ENCODE data around the gene SLC35F4. TPM values are rescaled to one million over a fixed set of nuclear protein-coding genes. Genes with fewer than 3 reads are reported as not detected.
"Not testable (repeated sequence)": the region's sequence is repeated elsewhere in the genome, so short reads cannot be mapped to it uniquely, and the experiment has no call there.

SLC35F4 gene
- total RNA-seq, 1 experiment from 2014 or later = not detected

- H3K9ac ChIP-seq (ENCODE audit: low read length) = no peak overlapping the region
Measured at GRCh38 chr14:57761800-57762199, 104.1 kb downstream of the SLC35F4 start.

GRCh38 chr14:57760896-57761295 is 105.0 kb downstream of the SLC35F4 start:
- no peak overlapping the region for H2AFZ ChIP-seq (ENCODE audit: low read length)

More at GRCh38 chr14:57761800-57762199, 104.1 kb downstream of the SLC35F4 start:
- Histone ChIP-seq H3K9me3 (ENCODE audit: low read length) (no peaks in the 10 kb centered on the region), H3K4me3 (ENCODE audit: low read length) (no peak overlapping the region), H4K20me1 (ENCODE audit: insufficient read depth, low read depth, low read length) (no peaks in the 10 kb centered on the region), H3K4me1 (ENCODE audit: low read length) (no peaks in the 10 kb centered on the region), H3K36me3 (ENCODE audit: insufficient read depth, low read length) (no peaks in the 10 kb centered on the region), H3K27ac (ENCODE audit: low read length) (no peak overlapping the region), H3K4me2 (ENCODE audit: low read depth, low read length, poor library complexity, severe bottlenecking) (no peak overlapping the region), H3K27me3 (ENCODE audit: low read length) (peaks cover 6% of the 10 kb centered on the region), H3K9me2 (replicated peaks; ENCODE audit: insufficient read depth, low read length) (no peaks in the 10 kb centered on the region), H3K79me2 (ENCODE audit: low read length) (no peaks in the 10 kb centered on the region), H2AFZ (ENCODE audit: low read length) (no peak overlapping the region)
- DNase-seq = no peak

GRCh38 chr14:57755018-57755521 is 110.8 kb downstream of the SLC35F4 start:
- no peaks in the 10 kb centered on the region for H3K27me3 ChIP-seq (ENCODE audit: low read length)
- DNase-seq = no peak

More at GRCh38 chr14:57760896-57761295, 105.0 kb downstream of the SLC35F4 start:
- H3K27me3 ChIP-seq (ENCODE audit: low read length) = peaks cover 3% of the 10 kb centered on the region; the same call in 1 of the 2 replicates
- H3K4me2 ChIP-seq (ENCODE audit: low read depth, low read length, poor library complexity, severe bottlenecking) = no peak overlapping the region
- H3K9me3 ChIP-seq (ENCODE audit: low read length) = no peaks in the 10 kb centered on the region
- H3K4me3 ChIP-seq (ENCODE audit: low read length) = no peak overlapping the region
- H3K79me2 ChIP-seq (ENCODE audit: low read length) = no peaks in the 10 kb centered on the region
- no peak overlapping the region for H3K9ac ChIP-seq (ENCODE audit: low read length)
- H3K36me3 ChIP-seq (ENCODE audit: insufficient read depth, low read length) = no peaks in the 10 kb centered on the region
- no peak for DNase-seq
- no peaks in the 10 kb centered on the region for H3K4me1 ChIP-seq (ENCODE audit: low read length)
- H4K20me1 ChIP-seq (ENCODE audit: insufficient read depth, low read depth, low read length) = no peaks in the 10 kb centered on the region
- H3K27ac ChIP-seq (ENCODE audit: low read length) = no peak overlapping the region
- no peaks in the 10 kb centered on the region for H3K9me2 ChIP-seq (replicated peaks; ENCODE audit: insufficient read depth, low read length)

GRCh38 chr14:57754527-57754926 is 111.4 kb downstream of the SLC35F4 start:
- no peaks in the 10 kb centered on the region for H3K27me3 ChIP-seq (ENCODE audit: low read length)
- no peaks in the 10 kb centered on the region for H4K20me1 ChIP-seq (ENCODE audit: insufficient read depth, low read depth, low read length)
- H2AFZ ChIP-seq (ENCODE audit: low read length) = no peak overlapping the region
- no peak for DNase-seq
- no peak overlapping the region for H3K27ac ChIP-seq (ENCODE audit: low read length)
- H3K9ac ChIP-seq (ENCODE audit: low read length) = no peak overlapping the region
- no peaks in the 10 kb centered on the region for H3K4me1 ChIP-seq (ENCODE audit: low read length)
- H3K9me3 ChIP-seq (ENCODE audit: low read length) = no peaks in the 10 kb centered on the region
- no peak overlapping the region for H3K4me2 ChIP-seq (ENCODE audit: low read depth, low read length, poor library complexity, severe bottlenecking)
- H3K9me2 ChIP-seq (replicated peaks; ENCODE audit: insufficient read depth, low read length) = no peaks in the 10 kb centered on the region
- H3K4me3 ChIP-seq (ENCODE audit: low read length) = no peak overlapping the region
- no peaks in the 10 kb centered on the region for H3K36me3 ChIP-seq (ENCODE audit: insufficient read depth, low read length)
- H3K79me2 ChIP-seq (ENCODE audit: low read length) = no peaks in the 10 kb centered on the region

More at GRCh38 chr14:57755018-57755521, 110.8 kb downstream of the SLC35F4 start:
- H3K27ac ChIP-seq (ENCODE audit: low read length) = no peak overlapping the region
- H4K20me1 ChIP-seq (ENCODE audit: insufficient read depth, low read depth, low read length) = no peaks in the 10 kb centered on the region
- H3K4me3 ChIP-seq (ENCODE audit: low read length) = no peak overlapping the region
- H3K9ac ChIP-seq (ENCODE audit: low read length) = no peak overlapping the region
- no peaks in the 10 kb centered on the region for H3K9me3 ChIP-seq (ENCODE audit: low read length)
- no peaks in the 10 kb centered on the region for H3K4me1 ChIP-seq (ENCODE audit: low read length)
- no peaks in the 10 kb centered on the region for H3K9me2 ChIP-seq (replicated peaks; ENCODE audit: insufficient read depth, low read length)
- no peak overlapping the region for H2AFZ ChIP-seq (ENCODE audit: low read length)
- no peaks in the 10 kb centered on the region for H3K79me2 ChIP-seq (ENCODE audit: low read length)
- no peaks in the 10 kb centered on the region for H3K36me3 ChIP-seq (ENCODE audit: insufficient read depth, low read length)
- H3K4me2 ChIP-seq (ENCODE audit: low read depth, low read length, poor library complexity, severe bottlenecking) = no peak overlapping the region

GRCh38 chr14:57753821-57754220 is 112.1 kb downstream of the SLC35F4 start:
- no peaks in the 10 kb centered on the region for H3K9me3 ChIP-seq (ENCODE audit: low read length)
- H3K79me2 ChIP-seq (ENCODE audit: low read length) = no peaks in the 10 kb centered on the region
- no peak for DNase-seq
- H3K4me2 ChIP-seq (ENCODE audit: low read depth, low read length, poor library complexity, severe bottlenecking) = no peak overlapping the region
- no peak overlapping the region for H3K27ac ChIP-seq (ENCODE audit: low read length)
- H3K4me3 ChIP-seq (ENCODE audit: low read length) = no peak overlapping the region
- H3K4me1 ChIP-seq (ENCODE audit: low read length) = no peaks in the 10 kb centered on the region
- no peaks in the 10 kb centered on the region for H3K27me3 ChIP-seq (ENCODE audit: low read length)
- H3K36me3 ChIP-seq (ENCODE audit: insufficient read depth, low read length) = no peaks in the 10 kb centered on the region
- H4K20me1 ChIP-seq (ENCODE audit: insufficient read depth, low read depth, low read length) = no peaks in the 10 kb centered on the region
- H2AFZ ChIP-seq (ENCODE audit: low read length) = no peak overlapping the region
- H3K9me2 ChIP-seq (replicated peaks; ENCODE audit: insufficient read depth, low read length) = no peaks in the 10 kb centered on the region
- no peak overlapping the region for H3K9ac ChIP-seq (ENCODE audit: low read length)

GRCh38 chr14:57752142-57752695 is 113.7 kb downstream of the SLC35F4 start:
- H3K9me2 ChIP-seq (replicated peaks; ENCODE audit: insufficient read depth, low read length); H3K79me2 ChIP-seq (ENCODE audit: low read length); H3K36me3 ChIP-seq (ENCODE audit: insufficient read depth, low read length); H2AFZ ChIP-seq (ENCODE audit: low read length); H3K27me3 ChIP-seq (ENCODE audit: low read length); H3K4me3 ChIP-seq (ENCODE audit: low read length); DNase-seq; H4K20me1 ChIP-seq (ENCODE audit: insufficient read depth, low read depth, low read length); H3K4me1 ChIP-seq (ENCODE audit: low read length); H3K9ac ChIP-seq (ENCODE audit: low read length); H3K4me2 ChIP-seq (ENCODE audit: low read depth, low read length, poor library complexity, severe bottlenecking); H3K27ac ChIP-seq (ENCODE audit: low read length); H3K9me3 ChIP-seq (ENCODE audit: low read length): not testable (repeated sequence)

- H2AFZ ChIP-seq (ENCODE audit: low read length) = no peak overlapping the region
- H3K9me3 ChIP-seq (ENCODE audit: low read length) = no peaks in the 10 kb centered on the region
- H3K4me1 ChIP-seq (ENCODE audit: low read length) = no peaks in the 10 kb centered on the region
- H4K20me1 ChIP-seq (ENCODE audit: insufficient read depth, low read depth, low read length) = no peaks in the 10 kb centered on the region
- no peaks in the 10 kb centered on the region for H3K9me2 ChIP-seq (replicated peaks; ENCODE audit: insufficient read depth, low read length)
- no peak overlapping the region for H3K27ac ChIP-seq (ENCODE audit: low read length)
- H3K9ac ChIP-seq (ENCODE audit: low read length) = no peak overlapping the region
- DNase-seq = no peak
- H3K27me3 ChIP-seq (ENCODE audit: low read length) = no peaks in the 10 kb centered on the region
- no peak overlapping the region for H3K4me3 ChIP-seq (ENCODE audit: low read length)
- H3K79me2 ChIP-seq (ENCODE audit: low read length) = no peaks in the 10 kb centered on the region
- H3K36me3 ChIP-seq (ENCODE audit: insufficient read depth, low read length) = no peaks in the 10 kb centered on the region
- no peak overlapping the region for H3K4me2 ChIP-seq (ENCODE audit: low read depth, low read length, poor library complexity, severe bottlenecking)
Measured at GRCh38 chr14:57751400-57751799, 114.5 kb downstream of the SLC35F4 start.

- Histone ChIP-seq H4K20me1 (ENCODE audit: insufficient read depth, low read depth, low read length) (no peaks in the 10 kb centered on the region), H3K4me1 (ENCODE audit: low read length) (no peaks in the 10 kb centered on the region), H2AFZ (ENCODE audit: low read length) (no peak overlapping the region), H3K9me3 (ENCODE audit: low read length) (no peaks in the 10 kb centered on the region), H3K9ac (ENCODE audit: low read length) (no peak overlapping the region), H3K4me3 (ENCODE audit: low read length) (no peak overlapping the region), H3K9me2 (replicated peaks; ENCODE audit: insufficient read depth, low read length) (no peaks in the 10 kb centered on the region; the same call in 1 of the 2 replicates), H3K27ac (ENCODE audit: low read length) (no peak overlapping the region), H3K36me3 (ENCODE audit: insufficient read depth, low read length) (no peaks in the 10 kb centered on the region), H3K79me2 (ENCODE audit: low read length) (no peaks in the 10 kb centered on the region), H3K4me2 (ENCODE audit: low read depth, low read length, poor library complexity, severe bottlenecking) (no peak overlapping the region), H3K27me3 (ENCODE audit: low read length) (no peaks in the 10 kb centered on the region)
- no peak for DNase-seq
Measured at GRCh38 chr14:57749267-57749666, 116.6 kb downstream of the SLC35F4 start.
